Frontal cortex (tissue), 4 donors: ENCODE data around the gene PLSCR1. TPM values are rescaled to one million over a fixed set of nuclear protein-coding genes. Genes with fewer than 3 reads are reported as not detected.

Experiments
- DNase-seq, 2 donors: peaks; one replicate each; pipeline ENCODE4 v3.0.0; 2012; ENCODE audit warnings: low spot score in 2 of 2
- FAIRE-seq: peaks from 2 replicates; lab custom pipeline; 2012; peaks lifted over from hg19 to GRCh38; lab: Jason Lieb, UNC
- total RNA-seq: library from RNA; depleted of rRNA; stranded (reverse); fragments of >200 nt; gene quantifications from one replicate; pipeline ENCODE4 v1.2.3, GENCODE V29; 2014
- donor health status: control.
- donor health status: control.
- donor health status: control.

Gene PLSCR1
- total RNA-seq, result 7.7 TPM

GRCh38 chr3:146544002-146544928, at the start of gene PLSCR1:
PLSCR1 (minus strand) TSS chr3:146544607; CDS start chr3:146536552, 8,055 bp downstream.
- DNase-seq (peak; percentile 52 to 75), FAIRE-seq (no peak)

- FAIRE-seq (no peak), DNase-seq (no peak)
Measured at GRCh38 chr3:146593776-146594175, 49.4 kb upstream of the PLSCR1 start.

- no peak for FAIRE-seq
Measured at GRCh38 chr3:146590521-146590920, 46.1 kb upstream of the PLSCR1 start.

GRCh38 chr3:146589899-146590508, 45.6 kb upstream of the PLSCR1 start:
- FAIRE-seq, result peak; percentile 98
- DNase-seq, result peak; percentile 6 to 10

More at GRCh38 chr3:146590521-146590920, 46.1 kb upstream of the PLSCR1 start:
- DNase-seq, result no peak

- FAIRE-seq, result no peak
- no peak for DNase-seq
Measured at GRCh38 chr3:146585156-146585555, 40.7 kb upstream of the PLSCR1 start.

- DNase-seq (no peak), FAIRE-seq (no peak)
Measured at GRCh38 chr3:146581951-146582467, 37.6 kb upstream of the PLSCR1 start.

GRCh38 chr3:146581080-146581601, 36.7 kb upstream of the PLSCR1 start:
- DNase-seq (no peak), FAIRE-seq (no peak)

- FAIRE-seq (peak; percentile 85), DNase-seq (peak in 1 of 2 donors; percentile 6)
Measured at GRCh38 chr3:146577662-146578061, 33.3 kb upstream of the PLSCR1 start.

- DNase-seq (no peak), FAIRE-seq (no peak)
Measured at GRCh38 chr3:146575636-146576035, 31.2 kb upstream of the PLSCR1 start.

- DNase-seq (no peak), FAIRE-seq (no peak)
Measured at GRCh38 chr3:146574173-146574572, 29.8 kb upstream of the PLSCR1 start.

- DNase-seq (no peak), FAIRE-seq (no peak)
Measured at GRCh38 chr3:146569314-146569713, 24.9 kb upstream of the PLSCR1 start.

GRCh38 chr3:146566138-146566537, 21.7 kb upstream of the PLSCR1 start:
- FAIRE-seq (no peak), DNase-seq (no peak)

GRCh38 chr3:146561879-146562278, 17.5 kb upstream of the PLSCR1 start:
- DNase-seq, result no peak
- FAIRE-seq, result no peak

- FAIRE-seq (no peak), DNase-seq (no peak)
Measured at GRCh38 chr3:146561463-146561862, 17.1 kb upstream of the PLSCR1 start.

GRCh38 chr3:146560678-146561077, 16.3 kb upstream of the PLSCR1 start:
- no peak for DNase-seq
- no peak for FAIRE-seq

- no peak for FAIRE-seq
Measured at GRCh38 chr3:146559388-146559787, 15.0 kb upstream of the PLSCR1 start.

GRCh38 chr3:146558781-146559180, 14.4 kb upstream of the PLSCR1 start:
- DNase-seq (no peak), FAIRE-seq (no peak)

More at GRCh38 chr3:146559388-146559787, 15.0 kb upstream of the PLSCR1 start:
- DNase-seq, result no peak

- DNase-seq (no peak), FAIRE-seq (no peak)
Measured at GRCh38 chr3:146557745-146558144, 13.3 kb upstream of the PLSCR1 start.

GRCh38 chr3:146555311-146555710, 10.9 kb upstream of the PLSCR1 start:
- FAIRE-seq, result no peak

GRCh38 chr3:146554151-146554760, 9.8 kb upstream of the PLSCR1 start:
- FAIRE-seq, result no peak
- DNase-seq, result no peak

More at GRCh38 chr3:146555311-146555710, 10.9 kb upstream of the PLSCR1 start:
- DNase-seq, result no peak
